Skeletal muscle tissue (tissue), 4 donors: Measurements from ENCODE around the gene TMEM135. TPM values are rescaled to one million over a fixed set of nuclear protein-coding genes. Genes with fewer than 3 reads are reported as not detected.

Source experiments
- H3K27ac ChIP-seq: one replicate; pipeline ENCODE4 v1.7.0; 2013; ENCODE audit warnings: mild to moderate bottlenecking, low read depth, low read length, inconsistent platforms
- H3K27me3 ChIP-seq, 3 donors: one replicate each; pipeline ENCODE4 v1.7.0; 2013; ENCODE audit warnings: low read length in 3 of 3; ENCODE audit not compliant: control insufficient read depth in 3 of 3, insufficient read depth in 3 of 3
- H3K36me3 ChIP-seq, 3 donors: one replicate each; pipeline ENCODE4 v1.7.0; 2013; ENCODE audit warnings: low read length in 3 of 3; ENCODE audit not compliant: control insufficient read depth in 3 of 3, insufficient read depth in 3 of 3
- H3K4me1 ChIP-seq, 3 donors: one replicate each; pipeline ENCODE4 v1.7.0; 2013; ENCODE audit warnings: low read length in 3 of 3, mild to moderate bottlenecking in 3 of 3; ENCODE audit not compliant: control insufficient read depth in 3 of 3, insufficient read depth in 3 of 3
- H3K4me3 ChIP-seq, 3 donors: one replicate each; pipeline ENCODE4 v1.7.0; 2013; ENCODE audit warnings: low read length in 3 of 3
- H3K9ac ChIP-seq, 3 donors: one replicate each; pipeline ENCODE4 v1.7.0; 2013; ENCODE audit warnings: low read length in 3 of 3, mild to moderate bottlenecking in 3 of 3, moderate library complexity in 2 of 3, low read depth in 1 of 3
- H3K9me3 ChIP-seq, 3 donors: one replicate each; pipeline ENCODE4 v1.7.0; 2013; ENCODE audit warnings: low read length in 3 of 3; ENCODE audit not compliant: control insufficient read depth in 3 of 3
- total RNA-seq: library from RNA; depleted of rRNA; stranded (reverse); fragments of >200 nt; gene quantifications from one replicate; pipeline ENCODE4 v1.2.3, GENCODE V29; 2014
- donor health status: Osteomylitis.

Gene TMEM135
- total RNA-seq, 1 donor from 2014 or later: 35.5 TPM

DNA sequence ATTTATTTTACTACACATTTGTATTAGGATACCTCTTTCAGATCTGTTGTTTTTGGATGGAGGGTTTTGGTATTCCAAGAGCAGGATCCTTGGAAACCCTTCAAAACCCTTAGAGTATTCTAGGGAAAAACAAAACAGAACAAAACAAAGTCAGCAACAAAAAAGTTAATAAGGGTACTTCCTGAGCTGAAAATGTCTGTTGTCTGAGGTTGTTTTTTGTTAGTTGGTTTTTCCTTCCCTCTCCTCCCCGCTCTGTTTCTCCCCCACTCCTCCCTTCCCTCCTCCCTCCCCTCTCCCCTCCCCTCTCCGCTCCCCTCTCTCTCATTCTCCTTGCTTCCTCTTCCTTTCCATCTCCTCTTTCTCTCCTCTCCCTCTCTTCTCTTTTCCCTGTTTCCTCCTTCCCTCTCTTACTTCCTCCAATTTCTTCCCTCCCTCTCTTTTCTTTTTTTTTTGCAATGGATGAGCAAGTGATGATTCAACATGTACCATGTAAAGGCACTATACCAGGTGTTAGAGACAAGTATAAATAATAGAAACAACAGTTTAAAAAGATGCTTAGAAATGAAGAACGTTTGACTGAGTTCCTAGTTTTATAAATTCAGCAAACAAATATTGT, 160.6 kb downstream of the TMEM135 start:
- Histone ChIP-seq H3K27ac (no peak overlapping the region), H3K4me1 (no peaks in the 10 kb centered on the region), H3K4me3 (no peak overlapping the region), H3K9me3 (no peaks in the 10 kb centered on the region), H3K9ac (no peak overlapping the region), H3K36me3 (no peaks in the 10 kb centered on the region), H3K27me3 (no peaks in the 10 kb centered on the region)

DNA sequence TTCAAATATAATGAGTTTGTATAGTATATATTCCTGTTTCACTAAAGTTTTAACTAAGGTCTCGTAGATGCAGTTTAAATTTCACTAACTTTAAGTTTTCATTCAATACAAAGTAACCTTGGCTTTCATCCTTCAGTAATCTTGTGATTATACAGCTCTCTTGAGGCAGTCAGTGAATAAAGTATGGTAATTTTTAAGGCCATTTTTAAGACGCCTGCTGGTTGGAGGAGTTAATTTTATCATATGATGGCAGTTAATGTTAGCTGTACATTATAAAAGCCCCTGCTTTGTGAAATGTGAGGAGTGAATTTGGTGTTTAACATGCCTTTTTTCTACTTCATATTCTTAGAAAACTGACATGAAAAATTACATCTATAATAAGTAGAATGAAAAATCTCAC, 163.6 kb downstream of the TMEM135 start:
- Histone ChIP-seq H3K4me1 (no peaks in the 10 kb centered on the region), H3K27me3 (no peaks in the 10 kb centered on the region), H3K36me3 (no peaks in the 10 kb centered on the region), H3K9me3 (no peaks in the 10 kb centered on the region), H3K9ac (no peak overlapping the region), H3K27ac (no peak overlapping the region), H3K4me3 (no peak overlapping the region)

- Histone ChIP-seq H3K4me1 (no peaks in the 10 kb centered on the region), H3K27me3 (no peaks in the 10 kb centered on the region), H3K9me3 (no peaks in the 10 kb centered on the region), H3K4me3 (no peak overlapping the region), H3K27ac (no peak overlapping the region), H3K9ac (no peak overlapping the region), H3K36me3 (no peaks in the 10 kb centered on the region)
Observed at GRCh38 chr11:87203907-87204602, 166.3 kb downstream of the TMEM135 start.

DNA sequence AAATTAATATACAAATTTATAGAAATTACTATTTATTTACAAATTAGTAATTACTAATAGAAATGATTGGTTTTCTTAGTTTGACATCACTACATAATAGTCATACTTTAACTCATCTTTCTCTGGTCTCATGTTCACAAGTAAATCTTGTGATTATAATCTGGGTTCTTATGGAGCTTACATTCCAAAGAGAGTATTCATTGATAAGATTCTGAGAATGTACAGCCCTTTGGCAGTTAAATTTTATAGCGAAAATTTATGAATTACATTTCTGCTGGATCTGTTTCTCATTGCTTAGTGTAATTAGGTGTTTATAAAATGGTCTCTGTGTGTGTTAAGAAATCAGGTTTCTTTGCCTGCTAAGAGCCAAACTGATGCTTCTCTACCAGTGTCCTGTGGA, 175.2 kb downstream of the TMEM135 start:
- no peaks in the 10 kb centered on the region for H3K9me3 ChIP-seq
- no peak overlapping the region for H3K4me3 ChIP-seq
- no peak overlapping the region for H3K9ac ChIP-seq
- no peaks in the 10 kb centered on the region for H3K27me3 ChIP-seq
- no peaks in the 10 kb centered on the region for H3K4me1 ChIP-seq
- H3K27ac ChIP-seq: no peak overlapping the region
- no peaks in the 10 kb centered on the region for H3K36me3 ChIP-seq

DNA sequence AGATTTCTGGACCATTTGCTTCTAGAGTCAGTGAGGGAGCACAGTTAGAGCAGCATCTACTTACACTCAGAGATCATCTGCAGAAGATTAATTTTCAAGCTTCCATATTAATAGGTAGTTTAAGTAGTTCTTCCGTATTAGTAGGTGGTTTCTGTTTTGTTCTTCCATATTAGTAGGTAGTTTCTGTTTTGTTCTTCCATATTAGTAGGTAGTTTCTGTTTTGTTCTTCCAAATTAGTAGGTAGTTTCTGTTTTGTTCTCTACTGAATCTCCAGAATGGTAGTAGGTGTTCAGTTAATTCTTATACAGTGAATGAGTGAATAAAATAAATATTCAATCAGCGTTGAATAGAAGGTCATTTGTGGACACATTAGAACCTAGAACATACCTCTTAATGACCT, 175.7 kb downstream of the TMEM135 start:
- no peak overlapping the region for H3K4me3 ChIP-seq
- no peak overlapping the region for H3K9ac ChIP-seq
- H3K9me3 ChIP-seq: no peaks in the 10 kb centered on the region
- no peaks in the 10 kb centered on the region for H3K27me3 ChIP-seq
- no peak overlapping the region for H3K27ac ChIP-seq
- no peaks in the 10 kb centered on the region for H3K4me1 ChIP-seq
- no peaks in the 10 kb centered on the region for H3K36me3 ChIP-seq

GRCh38 chr11:87215236-87215635, 177.5 kb downstream of the TMEM135 start:
- no peaks in the 10 kb centered on the region for H3K9me3 ChIP-seq
- no peak overlapping the region for H3K9ac ChIP-seq
- H3K4me1 ChIP-seq: peaks cover 0 to 3% (median 0%) of the 10 kb centered on the region in 3 donors

GRCh38 chr11:87219266-87219665, 181.5 kb downstream of the TMEM135 start:
- Histone ChIP-seq H3K4me1 (peaks cover 0 to 3% (median 0%) of the 10 kb centered on the region in 3 donors), H3K27me3 (no peaks in the 10 kb centered on the region), H3K9ac (no peak overlapping the region), H3K36me3 (no peaks in the 10 kb centered on the region), H3K27ac (no peak overlapping the region), H3K9me3 (no peaks in the 10 kb centered on the region), H3K4me3 (no peak overlapping the region)

More at GRCh38 chr11:87215236-87215635, 177.5 kb downstream of the TMEM135 start:
- H3K36me3 ChIP-seq: no peaks in the 10 kb centered on the region
- no peak overlapping the region for H3K27ac ChIP-seq
- no peak overlapping the region for H3K4me3 ChIP-seq
- H3K27me3 ChIP-seq: no peaks in the 10 kb centered on the region

- no peaks in the 10 kb centered on the region for H3K9me3 ChIP-seq
- H3K27me3 ChIP-seq: no peaks in the 10 kb centered on the region
- H3K4me3 ChIP-seq: no peak overlapping the region
Observed at GRCh38 chr11:87223816-87224215, 186.1 kb downstream of the TMEM135 start.

DNA sequence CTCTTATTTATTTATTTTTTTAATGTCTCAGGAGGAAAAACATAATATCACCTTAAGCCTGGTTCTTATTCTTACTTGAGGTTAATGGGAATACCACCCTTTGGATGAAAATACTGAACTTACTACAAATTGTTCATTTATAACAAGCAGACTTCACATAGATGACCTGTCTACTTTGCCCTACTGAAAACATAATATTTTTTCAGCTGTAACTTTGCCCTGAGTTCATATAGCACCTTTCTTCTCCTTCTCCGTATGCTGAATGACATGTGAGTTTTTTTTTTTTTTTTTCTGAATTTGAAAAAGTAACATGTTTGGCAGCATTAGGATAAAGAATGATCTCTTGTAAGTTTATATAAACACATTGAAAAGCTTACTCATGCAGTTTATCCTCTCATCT, 186.8 kb downstream of the TMEM135 start:
- no peaks in the 10 kb centered on the region for H3K27me3 ChIP-seq
- H3K4me3 ChIP-seq: no peak overlapping the region
- no peaks in the 10 kb centered on the region for H3K36me3 ChIP-seq
- peaks cover 0 to 3% (median 0%) of the 10 kb centered on the region in 3 donors for H3K4me1 ChIP-seq
- H3K9ac ChIP-seq: no peak overlapping the region
- H3K9me3 ChIP-seq: no peaks in the 10 kb centered on the region
- no peak overlapping the region for H3K27ac ChIP-seq

More at GRCh38 chr11:87223816-87224215, 186.1 kb downstream of the TMEM135 start:
- peaks cover 0 to 3% (median 0%) of the 10 kb centered on the region in 3 donors for H3K4me1 ChIP-seq
- no peaks in the 10 kb centered on the region for H3K36me3 ChIP-seq
- no peak overlapping the region for H3K27ac ChIP-seq
- no peak overlapping the region for H3K9ac ChIP-seq

- Histone ChIP-seq H3K36me3 (no peaks in the 10 kb centered on the region), H3K9ac (no peak overlapping the region), H3K27me3 (no peaks in the 10 kb centered on the region), H3K4me1 (no peaks in the 10 kb centered on the region), H3K27ac (no peak overlapping the region), H3K9me3 (no peaks in the 10 kb centered on the region), H3K4me3 (no peak overlapping the region)
Observed at GRCh38 chr11:87228820-87229219, 191.1 kb downstream of the TMEM135 start.
